K562 (cell line): ENCODE results near the gene DYNLT2. TPM values are rescaled to one million over a fixed set of nuclear protein-coding genes. Genes with fewer than 3 reads are reported as not detected.

Source experiments
- HNRNPLL ChIP-seq: fragments of 200-400 bp; formaldehyde crosslinking; IDR thresholded peaks from 2 replicates; pipeline ENCODE4 v1.6.1; 2017; ENCODE audit warnings: low read length, low read depth, mild to moderate bottlenecking; ENCODE audit not compliant: poor library complexity, severe bottlenecking
- KDM1A ChIP-seq, 2 experiments: fragments of 450-650 bp; IDR thresholded peaks; 2 replicates each; pipeline ENCODE4 v1.6.1; 2016; ENCODE audit warnings: mild to moderate bottlenecking in 2 of 2
- SMAD3 ChIP-seq: fragments of 450-650 bp; formaldehyde crosslinking; conservative IDR thresholded peaks from 2 replicates; pipeline ENCODE4 v1.4.0; 2020; ENCODE audit warnings: mild to moderate bottlenecking
- SP2 ChIP-seq: IDR thresholded peaks from 2 replicates; pipeline ENCODE4 v1.6.1; 2011; ENCODE audit warnings: mild to moderate bottlenecking, low read depth, low read length, moderate library complexity; ENCODE audit not compliant: poor library complexity, severe bottlenecking; ENCODE audit errors: extremely low read depth
- XRCC3 ChIP-seq: fragments of 450-650 bp; IDR thresholded peaks from 2 replicates; pipeline ENCODE4 v1.6.1; 2017; ENCODE audit warnings: mild to moderate bottlenecking, moderate library complexity
- ZNF239 ChIP-seq: fragments of 250-450 bp; sonication (Bioruptor Pico); IDR thresholded peaks from 2 replicates; pipeline ENCODE4 v1.4.0; 2020; ENCODE audit warnings: mild to moderate bottlenecking
- polyA plus RNA-seq, 8 experiments: library from polyadenylated mRNA; depleted of rRNA in 4 of 8; stranded (reverse) in 5 of 8; unstranded in 3 of 8; fragments of >200 nt; fragmentation: Nextera tagmentation in 2 of 8; fragmentation: Illumina TruSeq in 1 of 8; extraction: Ambion mirVana in 2 of 8; extraction: Trizol in 1 of 8; gene quantifications; 2 replicates each; pipeline versions ENCODE4 v1.2.1 to v1.2.3, GENCODE V29; 2011 to 2014; ENCODE audit warnings: inconsistent platforms in 1 of 8, missing spikeins in 1 of 8
- total RNA-seq, 7 experiments: library from RNA; depleted of rRNA in 6 of 7; stranded (reverse); fragments of >200 nt in 6 of 7; fragmentation: Illumina TruSeq in 2 of 7; extraction: Trizol in 2 of 7; gene quantifications; 2 replicates each; pipeline versions ENCODE4 v1.2.1 to v1.2.3, GENCODE V29; 2011 to 2021; ENCODE audit warnings: low replicate concordance in 1 of 7
- TF ChIP-seq, protein P1 (sequence below): fragments of 200-800 bp; sonication (Bioruptor generic); IDR thresholded peaks from 2 replicates; pipeline ENCODE4 v1.6.1; 2017; ENCODE audit warnings: missing genetic modification characterization, missing compliant biosample characterization
- TF ChIP-seq, protein P2 (sequence below): fragments of 250-450 bp; sonication (Bioruptor Pico); IDR thresholded peaks from 2 replicates; pipeline ENCODE4 v1.8.0; 2022; ENCODE audit warnings: inconsistent platforms, mild to moderate bottlenecking, moderate library complexity, borderline replicate concordance
- TF ChIP-seq, protein P3 (sequence below): sonication (generic); formaldehyde crosslinking; IDR thresholded peaks from 2 replicates; pipeline ENCODE4 v1.8.0; 2023; ENCODE audit warnings: missing genetic modification reagents, mild to moderate bottlenecking, borderline replicate concordance
- TF ChIP-seq, protein P4 (sequence below): fragments of 200-800 bp; sonication (Bioruptor generic); IDR thresholded peaks from 2 replicates; pipeline ENCODE4 v1.6.1; 2016; ENCODE audit warnings: missing genetic modification characterization, missing compliant biosample characterization

Gene DYNLT2
- total and polyA plus RNA-seq, 9 of the 15 experiments (the other 6 are each of a cell fraction or from before 2014, with no cell fraction given): 2.0 to 12.8 (median 6.3) TPM

DNA sequence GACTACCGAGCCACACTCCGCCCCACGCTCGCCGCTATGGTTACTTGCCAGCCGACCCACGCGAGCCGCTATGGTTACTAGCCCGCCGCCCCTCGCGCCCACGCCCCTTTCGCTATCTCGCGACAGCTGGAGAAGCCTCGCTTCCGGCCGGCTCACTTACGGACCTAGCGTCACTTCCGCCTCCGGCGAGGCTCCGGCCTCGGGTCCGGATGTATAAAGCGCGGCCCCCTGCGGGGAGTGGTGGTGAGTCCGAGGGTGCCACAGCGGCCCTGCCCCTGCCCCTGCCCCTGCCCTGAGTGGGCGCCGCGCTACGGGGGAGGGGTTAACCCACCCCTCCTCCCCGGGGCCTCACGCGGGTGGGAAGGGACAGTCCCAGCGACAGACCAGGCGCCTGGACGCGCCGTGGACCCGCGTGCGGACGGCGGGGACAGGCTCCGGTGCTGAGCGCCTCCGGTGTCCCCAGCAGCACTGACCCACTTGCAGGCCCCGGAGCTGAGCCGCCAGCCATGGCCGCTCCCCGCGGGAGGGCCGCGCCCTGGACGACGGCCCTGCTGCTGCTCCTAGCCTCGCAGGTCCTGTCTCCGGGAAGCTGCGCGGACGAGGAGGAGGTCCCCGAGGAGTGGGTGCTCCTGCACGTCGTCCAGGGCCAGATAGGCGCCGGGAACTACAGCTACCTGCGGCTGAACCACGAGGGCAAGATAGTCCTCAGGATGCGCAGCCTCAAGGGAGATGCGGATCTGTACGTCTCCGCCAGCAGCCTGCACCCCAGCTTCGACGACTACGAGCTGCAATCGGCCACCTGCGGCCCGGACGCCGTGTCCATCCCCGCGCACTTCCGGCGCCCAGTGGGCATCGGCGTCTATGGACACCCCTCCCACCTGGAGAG lies 49.2 kb downstream of the DYNLT2 start, which contains the start of the genes C6orf120 and WDR27 (continued):
- TF ChIP-seq, protein P1, sequence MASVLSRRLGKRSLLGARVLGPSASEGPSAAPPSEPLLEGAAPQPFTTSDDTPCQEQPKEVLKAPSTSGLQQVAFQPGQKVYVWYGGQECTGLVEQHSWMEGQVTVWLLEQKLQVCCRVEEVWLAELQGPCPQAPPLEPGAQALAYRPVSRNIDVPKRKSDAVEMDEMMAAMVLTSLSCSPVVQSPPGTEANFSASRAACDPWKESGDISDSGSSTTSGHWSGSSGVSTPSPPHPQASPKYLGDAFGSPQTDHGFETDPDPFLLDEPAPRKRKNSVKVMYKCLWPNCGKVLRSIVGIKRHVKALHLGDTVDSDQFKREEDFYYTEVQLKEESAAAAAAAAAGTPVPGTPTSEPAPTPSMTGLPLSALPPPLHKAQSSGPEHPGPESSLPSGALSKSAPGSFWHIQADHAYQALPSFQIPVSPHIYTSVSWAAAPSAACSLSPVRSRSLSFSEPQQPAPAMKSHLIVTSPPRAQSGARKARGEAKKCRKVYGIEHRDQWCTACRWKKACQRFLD (CRISPR knock-in tag): 0 out of 2 replicates have a peak, but pooled peaks have one; percentile 41
- TF ChIP-seq SMAD3 (CRISPR knock-in tag) (no peak), XRCC3 (no peak), KDM1A (IDR thresholded peaks at IDR 0.05) (no peak), SP2 (no peak), ZNF239 (CRISPR knock-in tag) (no peak), HNRNPLL (no peak)
- TF ChIP-seq, protein P2, sequence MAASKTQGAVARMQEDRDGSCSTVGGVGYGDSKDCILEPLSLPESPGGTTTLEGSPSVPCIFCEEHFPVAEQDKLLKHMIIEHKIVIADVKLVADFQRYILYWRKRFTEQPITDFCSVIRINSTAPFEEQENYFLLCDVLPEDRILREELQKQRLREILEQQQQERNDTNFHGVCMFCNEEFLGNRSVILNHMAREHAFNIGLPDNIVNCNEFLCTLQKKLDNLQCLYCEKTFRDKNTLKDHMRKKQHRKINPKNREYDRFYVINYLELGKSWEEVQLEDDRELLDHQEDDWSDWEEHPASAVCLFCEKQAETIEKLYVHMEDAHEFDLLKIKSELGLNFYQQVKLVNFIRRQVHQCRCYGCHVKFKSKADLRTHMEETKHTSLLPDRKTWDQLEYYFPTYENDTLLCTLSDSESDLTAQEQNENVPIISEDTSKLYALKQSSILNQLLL (CRISPR knock-in tag): no peak
- TF ChIP-seq, protein P3, sequence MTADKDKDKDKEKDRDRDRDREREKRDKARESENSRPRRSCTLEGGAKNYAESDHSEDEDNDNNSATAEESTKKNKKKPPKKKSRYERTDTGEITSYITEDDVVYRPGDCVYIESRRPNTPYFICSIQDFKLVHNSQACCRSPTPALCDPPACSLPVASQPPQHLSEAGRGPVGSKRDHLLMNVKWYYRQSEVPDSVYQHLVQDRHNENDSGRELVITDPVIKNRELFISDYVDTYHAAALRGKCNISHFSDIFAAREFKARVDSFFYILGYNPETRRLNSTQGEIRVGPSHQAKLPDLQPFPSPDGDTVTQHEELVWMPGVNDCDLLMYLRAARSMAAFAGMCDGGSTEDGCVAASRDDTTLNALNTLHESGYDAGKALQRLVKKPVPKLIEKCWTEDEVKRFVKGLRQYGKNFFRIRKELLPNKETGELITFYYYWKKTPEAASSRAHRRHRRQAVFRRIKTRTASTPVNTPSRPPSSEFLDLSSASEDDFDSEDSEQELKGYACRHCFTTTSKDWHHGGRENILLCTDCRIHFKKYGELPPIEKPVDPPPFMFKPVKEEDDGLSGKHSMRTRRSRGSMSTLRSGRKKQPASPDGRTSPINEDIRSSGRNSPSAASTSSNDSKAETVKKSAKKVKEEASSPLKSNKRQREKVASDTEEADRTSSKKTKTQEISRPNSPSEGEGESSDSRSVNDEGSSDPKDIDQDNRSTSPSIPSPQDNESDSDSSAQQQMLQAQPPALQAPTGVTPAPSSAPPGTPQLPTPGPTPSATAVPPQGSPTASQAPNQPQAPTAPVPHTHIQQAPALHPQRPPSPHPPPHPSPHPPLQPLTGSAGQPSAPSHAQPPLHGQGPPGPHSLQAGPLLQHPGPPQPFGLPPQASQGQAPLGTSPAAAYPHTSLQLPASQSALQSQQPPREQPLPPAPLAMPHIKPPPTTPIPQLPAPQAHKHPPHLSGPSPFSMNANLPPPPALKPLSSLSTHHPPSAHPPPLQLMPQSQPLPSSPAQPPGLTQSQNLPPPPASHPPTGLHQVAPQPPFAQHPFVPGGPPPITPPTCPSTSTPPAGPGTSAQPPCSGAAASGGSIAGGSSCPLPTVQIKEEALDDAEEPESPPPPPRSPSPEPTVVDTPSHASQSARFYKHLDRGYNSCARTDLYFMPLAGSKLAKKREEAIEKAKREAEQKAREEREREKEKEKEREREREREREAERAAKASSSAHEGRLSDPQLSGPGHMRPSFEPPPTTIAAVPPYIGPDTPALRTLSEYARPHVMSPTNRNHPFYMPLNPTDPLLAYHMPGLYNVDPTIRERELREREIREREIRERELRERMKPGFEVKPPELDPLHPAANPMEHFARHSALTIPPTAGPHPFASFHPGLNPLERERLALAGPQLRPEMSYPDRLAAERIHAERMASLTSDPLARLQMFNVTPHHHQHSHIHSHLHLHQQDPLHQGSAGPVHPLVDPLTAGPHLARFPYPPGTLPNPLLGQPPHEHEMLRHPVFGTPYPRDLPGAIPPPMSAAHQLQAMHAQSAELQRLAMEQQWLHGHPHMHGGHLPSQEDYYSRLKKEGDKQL (CRISPR knock-in tag): 0 out of 2 replicates have a peak, but pooled peaks have one; percentile 74
- TF ChIP-seq, protein P4, sequence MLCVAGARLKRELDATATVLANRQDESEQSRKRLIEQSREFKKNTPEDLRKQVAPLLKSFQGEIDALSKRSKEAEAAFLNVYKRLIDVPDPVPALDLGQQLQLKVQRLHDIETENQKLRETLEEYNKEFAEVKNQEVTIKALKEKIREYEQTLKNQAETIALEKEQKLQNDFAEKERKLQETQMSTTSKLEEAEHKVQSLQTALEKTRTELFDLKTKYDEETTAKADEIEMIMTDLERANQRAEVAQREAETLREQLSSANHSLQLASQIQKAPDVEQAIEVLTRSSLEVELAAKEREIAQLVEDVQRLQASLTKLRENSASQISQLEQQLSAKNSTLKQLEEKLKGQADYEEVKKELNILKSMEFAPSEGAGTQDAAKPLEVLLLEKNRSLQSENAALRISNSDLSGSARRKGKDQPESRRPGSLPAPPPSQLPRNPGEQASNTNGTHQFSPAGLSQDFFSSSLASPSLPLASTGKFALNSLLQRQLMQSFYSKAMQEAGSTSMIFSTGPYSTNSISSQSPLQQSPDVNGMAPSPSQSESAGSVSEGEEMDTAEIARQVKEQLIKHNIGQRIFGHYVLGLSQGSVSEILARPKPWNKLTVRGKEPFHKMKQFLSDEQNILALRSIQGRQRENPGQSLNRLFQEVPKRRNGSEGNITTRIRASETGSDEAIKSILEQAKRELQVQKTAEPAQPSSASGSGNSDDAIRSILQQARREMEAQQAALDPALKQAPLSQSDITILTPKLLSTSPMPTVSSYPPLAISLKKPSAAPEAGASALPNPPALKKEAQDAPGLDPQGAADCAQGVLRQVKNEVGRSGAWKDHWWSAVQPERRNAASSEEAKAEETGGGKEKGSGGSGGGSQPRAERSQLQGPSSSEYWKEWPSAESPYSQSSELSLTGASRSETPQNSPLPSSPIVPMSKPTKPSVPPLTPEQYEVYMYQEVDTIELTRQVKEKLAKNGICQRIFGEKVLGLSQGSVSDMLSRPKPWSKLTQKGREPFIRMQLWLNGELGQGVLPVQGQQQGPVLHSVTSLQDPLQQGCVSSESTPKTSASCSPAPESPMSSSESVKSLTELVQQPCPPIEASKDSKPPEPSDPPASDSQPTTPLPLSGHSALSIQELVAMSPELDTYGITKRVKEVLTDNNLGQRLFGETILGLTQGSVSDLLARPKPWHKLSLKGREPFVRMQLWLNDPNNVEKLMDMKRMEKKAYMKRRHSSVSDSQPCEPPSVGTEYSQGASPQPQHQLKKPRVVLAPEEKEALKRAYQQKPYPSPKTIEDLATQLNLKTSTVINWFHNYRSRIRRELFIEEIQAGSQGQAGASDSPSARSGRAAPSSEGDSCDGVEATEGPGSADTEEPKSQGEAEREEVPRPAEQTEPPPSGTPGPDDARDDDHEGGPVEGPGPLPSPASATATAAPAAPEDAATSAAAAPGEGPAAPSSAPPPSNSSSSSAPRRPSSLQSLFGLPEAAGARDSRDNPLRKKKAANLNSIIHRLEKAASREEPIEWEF (CRISPR knock-in tag): no peak
